ENCODE results near the gene TGFBR2. TPM values are rescaled to one million over a fixed set of nuclear protein-coding genes. Genes with fewer than 3 reads are reported as not detected.

Gene TGFBR2
- total RNA-seq, 1 donor from 2014 or later, result 25.7 TPM

- Mint-ChIP-seq H3K27me3 (ENCODE audit: low read depth) (no peaks in the 10 kb centered on the region), H3K4me1 (ENCODE audit: low read depth) (peaks cover 54% of the 10 kb centered on the region), H3K27ac (ENCODE audit: unreplicated experiment) (no peak overlapping the region), H3K4me3 (ENCODE audit: unreplicated experiment) (no peak overlapping the region), H3K36me3 (ENCODE audit: low read depth) (peaks cover 23% of the 10 kb centered on the region), H3K9me3 (ENCODE audit: low read depth) (peaks cover 3% of the 10 kb centered on the region)
- no peak for TF ChIP-seq CTCF (IDR thresholded peaks at IDR 0.05)
- no peak for DNase-seq (ENCODE audit: low spot score)
Measured at GRCh38 chr3:30646961-30647752, 40.8 kb downstream of the TGFBR2 start.

- Mint-ChIP-seq H3K27me3 (ENCODE audit: low read depth) (no peaks in the 10 kb centered on the region), H3K36me3 (ENCODE audit: low read depth) (peaks cover 23% of the 10 kb centered on the region), H3K9me3 (ENCODE audit: low read depth) (peaks cover 3% of the 10 kb centered on the region), H3K4me3 (ENCODE audit: unreplicated experiment) (no peak overlapping the region), H3K27ac (ENCODE audit: unreplicated experiment) (peak overlapping the region; percentile 78), H3K4me1 (ENCODE audit: low read depth) (peaks cover 41% of the 10 kb centered on the region)
- DNase-seq (ENCODE audit: low spot score), result no peak
- no peak for TF ChIP-seq CTCF (IDR thresholded peaks at IDR 0.05)
Measured at GRCh38 chr3:30648670-30649357, 42.4 kb downstream of the TGFBR2 start.

GRCh38 chr3:30649572-30650318, 43.3 kb downstream of the TGFBR2 start:
- Mint-ChIP-seq H3K36me3 (ENCODE audit: low read depth) (peaks cover 25% of the 10 kb centered on the region), H3K27ac (ENCODE audit: unreplicated experiment) (peak overlapping the region; percentile 98), H3K4me3 (ENCODE audit: unreplicated experiment) (no peak overlapping the region), H3K27me3 (ENCODE audit: low read depth) (no peaks in the 10 kb centered on the region), H3K9me3 (ENCODE audit: low read depth) (peaks cover 3% of the 10 kb centered on the region), H3K4me1 (ENCODE audit: low read depth) (peaks cover 38% of the 10 kb centered on the region)
- TF ChIP-seq CTCF (IDR thresholded peaks at IDR 0.05), result no peak
- DNase-seq (ENCODE audit: low spot score), result no peak

GRCh38 chr3:30650348-30650995, 44.1 kb downstream of the TGFBR2 start:
- Mint-ChIP-seq H3K27ac (ENCODE audit: unreplicated experiment) (peak overlapping the region; percentile 98), H3K4me3 (ENCODE audit: unreplicated experiment) (no peak overlapping the region), H3K9me3 (ENCODE audit: low read depth) (peaks cover 3% of the 10 kb centered on the region), H3K36me3 (ENCODE audit: low read depth) (peaks cover 25% of the 10 kb centered on the region), H3K27me3 (ENCODE audit: low read depth) (no peaks in the 10 kb centered on the region), H3K4me1 (ENCODE audit: low read depth) (peaks cover 40% of the 10 kb centered on the region)
- no peak for DNase-seq (ENCODE audit: low spot score)
- TF ChIP-seq CTCF (IDR thresholded peaks at IDR 0.05), result no peak

GRCh38 chr3:30654269-30654668, 47.9 kb downstream of the TGFBR2 start:
- peaks cover 3% of the 10 kb centered on the region for H3K9me3 Mint-ChIP-seq (ENCODE audit: low read depth)
- H3K4me3 Mint-ChIP-seq (ENCODE audit: unreplicated experiment), result no peak overlapping the region
- peaks cover 16% of the 10 kb centered on the region for H3K36me3 Mint-ChIP-seq (ENCODE audit: low read depth)
- no peak overlapping the region for H3K27ac Mint-ChIP-seq (ENCODE audit: unreplicated experiment)
- H3K4me1 Mint-ChIP-seq (ENCODE audit: low read depth), result peaks cover 69% of the 10 kb centered on the region
- H3K27me3 Mint-ChIP-seq (ENCODE audit: low read depth), result no peaks in the 10 kb centered on the region
- DNase-seq (ENCODE audit: low spot score), result no peak
- no peak for TF ChIP-seq CTCF (IDR thresholded peaks at IDR 0.05)

Data from chondrocyte (in vitro differentiated cells).